Amniotic epithelial cell (primary cell): ENCODE measurements around the gene LIM2.

Experiments
- DNase-seq: peaks from one replicate; pipeline ENCODE4 v3.0.0-alpha.2; 2010; ENCODE audit warnings: low read depth

Gene LIM2

GRCh38 chr19:51396175-51396574 lies 8.4 kb upstream of the LIM2 start:
- no peak for DNase-seq

- DNase-seq: peak; percentile 99
Measured at GRCh38 chr19:51394050-51394836, 6.5 kb upstream of the LIM2 start.

GRCh38 chr19:51392701-51393100 lies 4.9 kb upstream of the LIM2 start:
- no peak for DNase-seq

GRCh38 chr19:51391073-51391611 lies 3.4 kb upstream of the LIM2 start:
- DNase-seq: no peak

- no peak for DNase-seq
Measured at GRCh38 chr19:51389143-51389542, 1.4 kb upstream of the LIM2 start.

GRCh38 chr19:51386882-51387520 lies 773 bp downstream of the LIM2 start:
- no peak for DNase-seq

GRCh38 chr19:51382004-51382403 lies 5.8 kb downstream of the LIM2 start:
- DNase-seq: no peak

- DNase-seq: no peak
Measured at GRCh38 chr19:51380379-51380778, 7.4 kb downstream of the LIM2 start.

- no peak for DNase-seq
Measured at GRCh38 chr19:51377422-51377821, 10.4 kb downstream of the LIM2 start.

- DNase-seq: no peak
Measured at GRCh38 chr19:51375504-51376221, 12.1 kb downstream of the LIM2 start.

GRCh38 chr19:51372649-51373504 lies 14.9 kb downstream of the LIM2 start, which contains the start of gene NKG7:
TSS of gene NKG7 (minus strand) at chr19:51372654. CDS start at chr19:51372535, 119 bp downstream.
- no peak for DNase-seq

- DNase-seq: no peak
Measured at GRCh38 chr19:51372021-51372648, 15.6 kb downstream of the LIM2 start.

- no peak for DNase-seq
Measured at GRCh38 chr19:51371186-51371690, 16.5 kb downstream of the LIM2 start.

GRCh38 chr19:51370230-51370629 lies 17.5 kb downstream of the LIM2 start:
- DNase-seq: no peak

- DNase-seq: no peak
Measured at GRCh38 chr19:51368366-51369282, 19.1 kb downstream of the LIM2 start, which contains the start of gene CLDND2. TSS of gene CLDND2 (minus strand) at chr19:51369003. CDS start at chr19:51368577, 426 bp downstream.

GRCh38 chr19:51367565-51368365 lies 20.0 kb downstream of the LIM2 start:
- DNase-seq: peak; percentile 98

GRCh38 chr19:51367255-51367564 lies 20.6 kb downstream of the LIM2 start:
- no peak for DNase-seq

- peak; percentile 97 for DNase-seq
Measured at GRCh38 chr19:51366389-51367254, 21.2 kb downstream of the LIM2 start.
